ENCODE results near the gene SLC12A6. TPM values are rescaled to one million over a fixed set of nuclear protein-coding genes. Genes with fewer than 3 reads are reported as not detected.
"Not testable (repeated sequence)": the region's sequence is repeated elsewhere in the genome, so short reads cannot be mapped to it uniquely, and the experiment has no call there.

Gene SLC12A6
- total RNA-seq, 2 experiments from 2014 or later, result 58.5 to 58.7 TPM

DNA sequence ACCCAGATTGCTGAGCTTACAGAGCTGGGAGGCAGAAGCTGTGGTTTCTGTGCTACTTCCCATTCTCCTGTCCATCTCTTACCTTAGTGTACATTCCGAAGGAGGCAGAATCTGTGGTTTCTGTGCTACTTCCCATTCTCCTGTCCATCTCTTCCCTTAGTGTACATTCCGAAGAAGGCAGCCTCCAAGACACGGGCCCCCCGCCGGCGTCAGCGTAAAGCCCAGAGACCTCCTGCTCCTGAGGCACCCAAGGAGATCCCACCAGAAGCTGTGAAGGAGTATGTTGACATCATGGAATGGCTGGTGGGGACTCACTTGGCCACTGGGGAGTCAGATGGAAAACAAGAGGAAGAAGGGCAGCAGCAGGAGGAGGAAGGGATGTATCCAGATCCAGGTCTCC lies 16.7 kb upstream of the SLC12A6 start:
- Mint-ChIP-seq H3K36me3 (ENCODE audit: low read depth) (peaks cover 44% of the 10 kb centered on the region), H3K4me3 (no peak overlapping the region), H3K9me3 (no peaks in the 10 kb centered on the region), H3K4me1 (ENCODE audit: low read depth) (no peaks in the 10 kb centered on the region), H3K27ac (no peak overlapping the region), H3K27me3 (no peaks in the 10 kb centered on the region)
- intact Hi-C loops (cut with DNase I, micrococcal nuclease), result no loop called here
- ChIA-PET CTCF (no interaction called here), POLR2A (interaction anchor here (0.6 to 2.3 kb wide), 2 partner anchors 11 to 12 kb away, joined by 3 to 10 read pairs; partner anchors contain the start of gene LPCAT4)
- Histone ChIP-seq H3K27me3 (ENCODE audit: control insufficient read depth in 1 of 2, insufficient read depth in 2 of 2, low read length in 2 of 2) (no peaks in the 10 kb centered on the region), H3K9me3 (ENCODE audit: control insufficient read depth in 1 of 2, insufficient read depth in 1 of 2, low read length in 2 of 2) (no peaks in the 10 kb centered on the region), H3K4me3 (ENCODE audit: low read length) (no peak overlapping the region), H3K4me1 (ENCODE audit: insufficient read depth, low read length) (no peaks in the 10 kb centered on the region), H3K36me3 (ENCODE audit: insufficient read depth, low read length) (peaks cover 38% of the 10 kb centered on the region), H3K27ac (ENCODE audit: low read depth in 1 of 2, low read length in 2 of 2) (no peak overlapping the region)
- ATAC-seq (ENCODE audit: poor library complexity), result no peak
- DNase-seq, result no peak
- TF ChIP-seq CTCF (IDR thresholded peaks at IDR 0.05), result no peak

DNA sequence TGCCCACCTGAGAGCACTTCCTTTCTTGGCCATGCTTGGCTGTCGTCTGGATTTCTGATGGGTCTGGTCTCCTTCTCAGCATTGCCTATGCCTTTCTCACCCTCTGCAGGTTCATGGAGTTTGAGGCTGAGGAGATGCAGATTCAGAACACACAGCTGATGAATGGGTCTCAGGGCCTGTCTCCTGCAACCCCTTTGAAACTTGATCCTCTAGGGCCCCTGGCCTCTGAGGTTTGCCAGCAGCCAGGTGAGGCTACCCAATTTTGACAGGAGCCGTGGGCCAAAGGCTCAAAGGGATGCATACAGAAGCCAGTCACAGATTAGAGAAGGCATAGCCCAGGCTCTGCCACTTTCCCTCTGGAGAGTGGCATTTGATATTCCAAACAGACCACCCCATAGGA lies 16.0 kb upstream of the SLC12A6 start:
- TF ChIP-seq CTCF (IDR thresholded peaks at IDR 0.05), result no peak
- no peak overlapping the region for H3K4me3 Mint-ChIP-seq
- ChIA-PET CTCF (no interaction called here), POLR2A (interaction anchor here (1.3 kb wide), 1 partner anchor 16 kb away, joined by 3 read pairs; no protein-coding TSS in a partner anchor)
- intact Hi-C loops (cut with DNase I, micrococcal nuclease), result no loop called here
- ATAC-seq (ENCODE audit: poor library complexity), result no peak
- no peak overlapping the region for H3K27ac ChIP-seq (ENCODE audit: low read depth in 1 of 2, low read length in 2 of 2)
- no peaks in the 10 kb centered on the region for H3K27me3 ChIP-seq (ENCODE audit: control insufficient read depth in 1 of 2, insufficient read depth in 2 of 2, low read length in 2 of 2)
- H3K4me3 ChIP-seq (ENCODE audit: low read length), result no peak overlapping the region
- H3K9me3 ChIP-seq (ENCODE audit: control insufficient read depth in 1 of 2, insufficient read depth in 1 of 2, low read length in 2 of 2), result no peaks in the 10 kb centered on the region
- peaks cover 33% of the 10 kb centered on the region for H3K36me3 ChIP-seq (ENCODE audit: insufficient read depth, low read length)
- H3K27ac Mint-ChIP-seq, result no peak overlapping the region
- DNase-seq, result no peak
- no peaks in the 10 kb centered on the region for H3K4me1 ChIP-seq (ENCODE audit: insufficient read depth, low read length)
- H3K36me3 Mint-ChIP-seq (ENCODE audit: low read depth), result peaks cover 38% of the 10 kb centered on the region
- no peaks in the 10 kb centered on the region for H3K4me1 Mint-ChIP-seq (ENCODE audit: low read depth)
- no peaks in the 10 kb centered on the region for H3K9me3 Mint-ChIP-seq
- no peaks in the 10 kb centered on the region for H3K27me3 Mint-ChIP-seq

DNA sequence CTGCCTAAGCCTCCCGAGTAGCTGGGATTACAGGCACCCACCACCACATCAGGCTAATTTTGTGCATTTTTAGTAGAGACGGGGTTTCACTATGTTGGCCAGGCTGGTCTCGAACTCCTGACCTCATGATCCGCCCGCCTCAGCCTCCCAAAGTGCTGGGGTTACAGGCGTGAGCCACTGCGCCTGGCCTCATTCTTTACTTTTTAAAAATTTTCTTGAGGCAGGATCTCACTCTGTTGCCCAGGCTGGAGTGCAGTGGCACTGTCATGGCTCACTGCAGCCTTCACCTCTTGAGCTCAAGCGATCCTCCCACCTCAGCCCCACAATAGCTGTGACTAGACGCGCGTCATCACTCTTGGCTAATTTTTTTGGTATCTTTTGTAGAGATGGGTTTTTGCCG lies 15.4 kb upstream of the SLC12A6 start:
- peaks cover 34% of the 10 kb centered on the region for H3K36me3 Mint-ChIP-seq (ENCODE audit: low read depth)
- H3K27ac ChIP-seq (ENCODE audit: low read depth in 1 of 2, low read length in 2 of 2); H3K9me3 ChIP-seq (ENCODE audit: control insufficient read depth in 1 of 2, insufficient read depth in 1 of 2, low read length in 2 of 2); H3K4me1 Mint-ChIP-seq (ENCODE audit: low read depth); intact Hi-C loops (cut with DNase I, micrococcal nuclease); H3K9me3 Mint-ChIP-seq; H3K4me1 ChIP-seq (ENCODE audit: insufficient read depth, low read length); H3K4me3 Mint-ChIP-seq; DNase-seq; H3K27me3 Mint-ChIP-seq; ATAC-seq (ENCODE audit: poor library complexity); H3K27ac Mint-ChIP-seq; H3K27me3 ChIP-seq (ENCODE audit: control insufficient read depth in 1 of 2, insufficient read depth in 2 of 2, low read length in 2 of 2); H3K4me3 ChIP-seq (ENCODE audit: low read length); CTCF ChIA-PET: not testable (repeated sequence)
- POLR2A ChIA-PET, result interaction anchor here (1.3 kb wide), 1 partner anchor 15 kb away, joined by 3 read pairs; no protein-coding TSS in a partner anchor
- peaks cover 27% of the 10 kb centered on the region for H3K36me3 ChIP-seq (ENCODE audit: insufficient read depth, low read length)

DNA sequence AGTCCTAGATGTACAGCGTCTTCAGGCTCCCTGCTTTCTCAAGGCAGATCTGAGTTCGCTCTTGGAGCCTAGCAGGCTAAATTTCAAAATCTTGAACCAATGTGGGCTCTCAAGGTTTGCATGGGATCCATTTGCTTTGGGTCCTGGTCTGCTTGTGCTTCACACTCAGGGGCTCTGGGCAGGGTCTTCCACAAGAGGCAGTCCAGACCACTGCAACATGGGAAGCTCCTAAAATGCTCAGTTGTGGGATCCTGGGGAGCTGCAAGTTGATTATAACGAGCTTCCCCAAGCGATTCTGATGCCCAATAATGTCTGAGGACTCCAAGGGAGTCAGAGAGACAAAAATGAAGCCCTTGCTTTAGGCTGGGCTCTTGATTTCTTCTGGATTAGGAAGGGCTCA lies 12.2 kb upstream of the SLC12A6 start:
- Histone ChIP-seq H3K4me1 (ENCODE audit: insufficient read depth, low read length) (no peaks in the 10 kb centered on the region), H3K9me3 (ENCODE audit: control insufficient read depth in 1 of 2, insufficient read depth in 1 of 2, low read length in 2 of 2) (no peaks in the 10 kb centered on the region), H3K36me3 (ENCODE audit: insufficient read depth, low read length) (peaks cover 3% of the 10 kb centered on the region), H3K4me3 (ENCODE audit: low read length) (no peak overlapping the region), H3K27me3 (ENCODE audit: control insufficient read depth in 1 of 2, insufficient read depth in 2 of 2, low read length in 2 of 2) (no peaks in the 10 kb centered on the region), H3K27ac (ENCODE audit: low read depth in 1 of 2, low read length in 2 of 2) (no peak overlapping the region)
- intact Hi-C loops (cut with DNase I, micrococcal nuclease), result no loop called here
- ChIA-PET POLR2A (no interaction called here), CTCF (no interaction called here)
- no peaks in the 10 kb centered on the region for H3K9me3 Mint-ChIP-seq
- ATAC-seq (ENCODE audit: poor library complexity), result no peak
- no peak overlapping the region for H3K4me3 Mint-ChIP-seq
- H3K36me3 Mint-ChIP-seq (ENCODE audit: low read depth), result peaks cover 6% of the 10 kb centered on the region
- DNase-seq, result no peak
- no peak overlapping the region for H3K27ac Mint-ChIP-seq
- no peak for TF ChIP-seq CTCF (IDR thresholded peaks at IDR 0.05)
- H3K27me3 Mint-ChIP-seq, result no peaks in the 10 kb centered on the region
- H3K4me1 Mint-ChIP-seq (ENCODE audit: low read depth), result no peaks in the 10 kb centered on the region
